Stromal cell of bone marrow (primary cell): ENCODE measurements around the gene SIGLEC15.
"Not testable (repeated sequence)": the region's sequence is repeated elsewhere in the genome, so short reads cannot be mapped to it uniquely, and the experiment has no call there.

Experiments used
- DNase-seq: peaks from one replicate; pipeline ENCODE4 v3.0.0-alpha.2; 2012; ENCODE audit warnings: low read depth

SIGLEC15 gene

DNA sequence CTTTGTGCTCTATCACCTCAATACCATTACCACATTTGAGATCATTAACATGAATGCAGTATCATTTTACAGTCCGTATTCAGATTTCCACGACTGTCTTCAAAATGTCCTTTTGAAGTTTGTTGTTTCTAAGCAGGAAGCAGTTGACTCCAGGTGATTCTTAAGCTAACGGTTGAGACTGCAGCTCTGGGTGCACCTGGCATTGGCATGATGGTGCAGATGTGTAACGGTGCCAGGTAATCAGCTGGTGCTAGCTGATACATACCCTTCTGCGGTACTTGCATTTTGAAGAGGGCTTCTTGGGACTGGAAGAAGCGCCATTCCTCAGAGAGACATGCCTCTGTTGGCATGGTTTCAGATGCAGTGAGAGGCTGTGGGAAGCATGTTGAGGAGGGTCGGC, 19.5 kb downstream of the SIGLEC15 start:
- no peak for DNase-seq

DNA sequence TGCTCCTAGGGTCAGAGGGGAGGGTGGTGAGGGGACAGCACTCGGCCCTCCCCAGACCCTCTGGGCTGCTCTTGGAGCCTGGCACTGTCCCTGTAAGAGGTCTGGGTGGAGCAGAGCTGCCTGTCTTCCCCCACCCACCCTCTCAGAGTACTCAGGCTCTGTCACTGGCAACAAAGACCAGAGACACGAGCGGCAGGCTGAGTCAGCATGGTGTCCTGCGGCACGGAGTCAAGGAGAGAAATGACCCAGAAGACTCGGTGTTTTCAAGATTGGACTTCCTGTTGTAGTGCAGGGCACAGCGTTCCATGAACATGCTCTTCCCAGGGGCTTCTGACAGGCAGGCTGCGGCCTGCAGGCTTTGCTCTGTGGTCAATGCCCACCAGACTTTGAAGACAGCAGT, 19.9 kb downstream of the SIGLEC15 start:
- no peak for DNase-seq

DNA sequence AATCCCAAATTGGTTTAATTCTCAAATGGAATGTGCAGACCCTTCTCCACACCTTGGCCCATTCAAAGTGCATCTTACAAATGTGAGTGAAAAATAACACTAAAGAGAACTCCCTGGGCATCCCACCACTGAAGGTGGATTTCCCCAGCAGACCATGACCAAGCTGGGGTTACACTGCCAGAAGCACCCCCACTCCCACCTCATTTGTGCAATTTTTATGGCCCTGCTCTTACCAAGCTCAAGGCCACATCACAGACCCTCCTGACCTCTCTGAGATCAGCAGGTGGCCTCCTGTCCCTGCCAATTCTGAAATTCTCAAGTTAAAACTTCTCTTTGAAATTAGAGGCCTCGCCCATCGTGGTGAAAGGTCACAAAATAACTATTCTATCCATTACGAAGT, 21.6 kb downstream of the SIGLEC15 start:
- DNase-seq = no peak

DNA sequence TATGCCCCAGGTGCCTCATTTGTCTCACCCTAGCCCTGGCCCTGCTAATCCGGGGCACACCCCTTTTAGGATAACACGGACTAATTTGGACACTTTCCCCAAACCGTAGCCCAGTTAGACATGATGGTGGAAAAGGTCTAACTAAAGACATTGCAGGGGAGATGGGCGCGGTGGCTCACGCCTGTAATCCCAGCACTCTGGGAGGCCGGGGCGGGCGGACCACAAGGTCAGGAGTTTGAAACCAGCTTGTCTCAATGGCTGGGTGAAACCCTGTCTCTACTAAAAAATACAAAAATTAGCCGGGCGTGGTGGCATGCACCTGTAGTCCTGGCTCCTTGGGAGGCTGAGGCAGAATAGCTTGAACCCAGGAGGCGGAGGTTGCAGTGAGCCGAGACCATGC, 23.2 kb downstream of the SIGLEC15 start:
- not testable (repeated sequence) for DNase-seq

DNA sequence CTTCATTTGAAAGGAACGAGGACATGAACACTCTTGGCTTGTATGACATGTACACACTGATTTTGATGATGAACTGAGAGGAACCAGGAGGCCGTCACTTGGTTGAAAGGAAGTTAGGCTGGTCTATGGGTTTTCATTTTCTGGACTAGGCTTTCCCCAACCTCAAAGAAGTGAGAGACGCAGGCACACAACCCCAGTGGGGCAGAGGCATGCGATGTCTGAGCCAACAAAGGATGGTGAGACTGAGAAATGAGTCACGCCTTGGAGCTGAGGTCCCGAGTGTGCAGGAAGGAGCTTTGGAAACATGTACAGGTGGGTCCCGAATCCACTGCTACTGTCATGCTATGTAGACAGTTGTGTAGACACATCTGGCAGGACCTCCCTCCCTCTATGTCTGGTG, 24.1 kb downstream of the SIGLEC15 start:
- DNase-seq = no peak

DNA sequence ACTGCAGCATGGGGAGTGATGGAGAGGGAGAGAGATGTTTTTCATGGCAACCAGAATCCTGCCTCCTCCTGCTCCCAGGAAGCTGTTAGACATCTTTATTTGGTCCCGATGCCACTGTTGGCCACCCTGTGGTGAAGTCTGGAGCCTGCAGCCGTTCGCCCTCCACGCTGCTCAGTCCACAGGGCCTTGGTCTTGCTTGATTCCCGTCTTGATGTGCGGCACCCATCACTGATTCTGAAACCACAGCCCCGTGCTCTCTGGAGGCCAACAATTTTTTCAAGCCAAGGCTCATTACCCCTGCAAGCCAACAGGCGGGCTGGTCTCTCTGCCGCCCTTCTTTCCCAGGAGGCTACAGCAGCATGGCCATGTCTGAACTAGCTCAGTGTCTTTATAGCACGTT, 24.5 kb downstream of the SIGLEC15 start:
- DNase-seq = no peak

DNA sequence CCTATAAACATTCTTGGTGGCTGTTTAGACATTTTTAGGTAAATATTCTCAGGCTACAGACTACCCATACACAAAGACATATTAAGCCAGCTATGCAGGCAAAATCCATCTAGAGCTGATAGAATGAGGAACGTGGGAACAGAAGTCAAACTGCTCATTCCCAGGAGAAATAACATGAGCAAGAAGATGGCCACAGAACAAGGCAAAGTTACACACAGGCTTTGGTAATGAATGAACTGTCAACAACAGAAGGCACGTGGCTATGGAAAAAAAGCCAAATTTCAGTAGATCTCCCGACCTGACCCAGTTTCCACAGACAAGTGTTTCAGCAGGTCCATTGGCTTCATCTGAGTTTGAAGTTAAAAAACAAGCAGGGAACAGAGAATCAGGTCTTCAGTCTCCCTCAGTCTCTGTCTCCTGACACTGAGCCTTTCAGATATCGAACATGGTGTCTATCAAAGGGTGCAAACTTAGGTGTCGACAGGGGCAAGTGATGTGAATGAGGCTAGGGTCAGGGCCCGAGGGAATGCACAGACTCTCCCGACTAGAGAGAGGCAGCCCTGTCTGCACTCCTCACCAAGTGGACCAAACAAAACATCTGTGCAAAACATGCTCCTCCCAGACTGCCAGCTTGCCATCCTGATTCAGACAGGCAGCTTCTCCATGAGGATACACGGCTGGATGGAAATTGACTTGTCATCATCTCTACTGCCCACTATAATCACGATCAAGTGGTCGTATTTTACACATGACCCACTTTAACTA, 25.9 kb downstream of the SIGLEC15 start:
- DNase-seq = no peak

DNA sequence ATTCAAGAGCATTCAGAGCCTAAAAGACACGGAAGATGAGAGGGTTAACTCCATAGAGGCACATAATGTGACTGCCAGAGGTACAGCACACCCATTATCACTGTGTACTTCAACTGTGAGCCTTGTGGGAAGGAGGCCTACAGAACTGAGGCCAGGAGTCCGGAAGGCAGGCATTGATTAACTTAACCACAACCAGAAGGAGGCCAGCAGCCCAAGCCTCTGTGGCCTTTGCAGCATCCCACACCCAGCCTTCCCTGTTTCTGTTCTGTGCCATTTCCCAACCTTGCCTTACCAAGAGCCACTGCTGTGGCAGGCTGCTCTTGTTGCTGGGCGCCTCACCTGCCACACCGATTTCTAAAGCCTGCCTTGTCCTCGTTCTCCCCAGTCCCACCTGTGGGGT, 27.2 kb downstream of the SIGLEC15 start:
- no peak for DNase-seq

DNA sequence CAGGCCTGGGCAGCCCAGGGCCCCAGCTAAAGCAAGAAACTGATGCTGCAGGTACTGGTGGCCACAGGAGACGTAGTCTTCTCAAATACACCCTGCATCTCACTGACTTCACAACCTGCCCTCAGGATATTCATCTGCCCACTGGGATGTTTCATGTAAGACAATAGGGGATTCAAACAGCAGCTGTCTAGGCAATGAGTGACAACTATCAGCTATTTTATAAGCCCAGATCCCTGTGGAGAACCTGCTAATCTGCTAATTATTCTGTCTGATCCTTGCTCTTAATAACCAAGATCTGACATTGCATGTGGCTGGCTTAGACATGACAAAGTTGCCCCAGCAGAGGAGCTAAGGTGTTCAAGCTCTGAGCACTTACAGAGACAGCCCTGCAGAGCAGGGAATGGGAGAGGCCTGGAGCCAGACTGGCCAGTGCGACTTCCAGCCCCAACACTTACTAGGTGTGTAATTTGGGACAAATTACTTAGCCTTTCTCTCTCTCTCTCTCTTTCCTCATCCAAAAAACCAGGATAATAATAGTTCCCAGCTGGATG, 28.6 kb downstream of the SIGLEC15 start:
- DNase-seq = no peak

DNA sequence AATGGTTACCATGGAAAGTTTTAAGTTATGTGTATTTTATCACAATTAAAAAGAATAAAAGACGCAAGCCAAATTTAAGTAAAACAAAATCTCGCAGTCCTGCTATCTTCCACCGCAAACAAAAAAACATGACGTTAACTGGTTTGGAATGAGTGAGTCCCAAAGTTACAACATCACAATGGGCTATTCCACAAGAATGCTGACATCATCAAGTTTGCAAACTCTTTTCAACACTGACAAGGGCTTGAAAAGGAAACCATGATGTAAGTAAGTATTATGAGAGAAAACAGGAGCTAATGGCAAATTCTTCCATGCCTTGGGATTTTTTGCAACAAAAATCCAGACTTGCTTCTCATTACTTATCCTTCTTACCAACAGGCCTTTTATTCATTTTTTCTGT, 31.1 kb downstream of the SIGLEC15 start:
- peak; percentile 79 for DNase-seq

DNA sequence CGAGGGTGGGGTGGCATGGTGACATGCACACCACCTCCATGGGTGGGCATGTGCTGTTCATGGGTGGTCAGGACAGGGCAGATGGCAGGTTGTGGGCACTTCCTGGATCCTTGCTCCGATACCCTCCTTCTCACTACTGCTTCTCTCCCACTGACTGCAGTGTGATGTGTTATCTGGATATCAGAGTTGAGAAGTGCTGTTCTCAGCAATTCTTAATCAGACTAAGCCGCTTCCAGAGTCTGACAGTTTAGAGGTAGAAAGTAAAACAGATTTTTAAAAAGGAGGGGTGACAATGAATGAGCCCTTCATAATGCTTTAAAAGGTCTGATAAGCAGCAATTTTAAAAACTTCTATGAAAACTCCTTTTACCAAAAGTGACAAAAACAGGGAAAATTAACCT, 33.9 kb downstream of the SIGLEC15 start:
- no peak for DNase-seq

DNA sequence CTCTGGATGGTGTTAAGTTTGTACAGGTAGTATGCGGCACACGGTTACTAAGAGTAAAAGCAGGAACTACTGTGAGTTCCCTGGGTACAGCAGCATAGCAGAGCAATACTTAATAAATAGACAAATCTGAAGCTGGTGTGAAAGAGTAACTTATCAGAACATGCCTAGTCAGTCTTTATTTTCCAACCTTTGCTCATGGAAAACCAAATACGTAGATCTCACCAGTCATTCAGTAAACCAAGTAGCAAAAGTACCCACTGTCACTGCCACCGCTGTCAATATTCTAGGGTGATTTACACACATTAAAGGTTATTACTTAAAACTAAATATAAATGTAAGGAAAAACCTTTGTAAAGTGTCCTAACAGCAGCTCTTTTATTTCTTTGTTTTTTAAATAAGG, 35.0 kb downstream of the SIGLEC15 start:
- DNase-seq = no peak

DNA sequence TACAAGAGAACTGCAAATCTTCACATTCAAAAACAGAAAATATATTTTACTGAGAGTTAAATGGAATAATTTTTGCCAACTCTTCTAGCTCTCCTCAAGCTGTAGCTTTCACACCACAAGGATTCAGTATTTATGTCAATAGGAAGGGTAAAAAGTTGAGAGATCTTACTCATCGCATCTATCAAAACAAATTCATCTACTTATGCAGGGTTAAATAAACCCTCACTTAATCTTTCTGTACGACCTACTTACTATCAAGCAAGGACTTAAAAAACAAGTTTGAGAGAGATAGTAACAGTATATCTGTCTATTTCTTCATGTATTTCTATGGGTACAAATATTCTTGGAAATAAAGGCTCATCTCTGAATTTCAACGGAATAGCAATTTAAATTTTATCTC, 35.5 kb downstream of the SIGLEC15 start:
- no peak for DNase-seq

DNA sequence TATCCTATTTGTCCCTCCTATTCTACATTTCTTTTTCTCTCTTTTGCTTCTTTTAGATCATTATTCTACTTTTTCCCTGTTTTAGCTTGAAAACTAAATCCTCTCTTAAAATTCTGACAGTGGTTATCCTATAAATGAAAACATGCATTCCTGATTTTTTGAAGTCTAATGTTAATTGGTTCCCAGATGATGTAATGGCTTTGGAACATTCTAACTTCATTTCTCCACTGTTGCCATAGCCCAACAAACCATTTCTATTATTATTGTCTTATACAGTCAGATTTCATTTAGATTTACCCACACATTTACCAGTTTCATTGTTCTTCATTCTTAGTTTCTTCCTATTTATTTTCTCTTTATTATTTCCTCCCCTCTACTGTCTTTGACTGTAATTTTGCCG, 36.5 kb downstream of the SIGLEC15 start:
- DNase-seq = no peak

DNA sequence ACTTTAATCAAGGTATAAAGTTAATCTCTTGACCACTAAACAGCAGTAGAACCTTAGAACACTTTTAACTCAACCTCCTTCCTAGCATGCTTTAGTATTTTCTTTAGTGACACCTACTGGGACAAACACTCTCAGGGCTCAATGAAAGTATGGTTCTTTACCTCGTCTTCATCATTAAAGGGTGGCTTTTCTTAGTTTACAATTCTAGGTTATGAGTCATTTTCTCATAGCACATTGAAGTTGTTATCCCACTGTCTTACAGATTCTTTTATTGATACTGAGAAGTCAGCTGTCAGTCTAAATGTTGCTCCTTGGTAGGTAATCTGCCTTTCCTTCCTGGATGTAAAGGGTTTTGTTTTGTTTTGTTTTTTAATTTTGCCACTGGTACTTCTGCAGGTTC, 38.0 kb downstream of the SIGLEC15 start:
- no peak for DNase-seq

DNA sequence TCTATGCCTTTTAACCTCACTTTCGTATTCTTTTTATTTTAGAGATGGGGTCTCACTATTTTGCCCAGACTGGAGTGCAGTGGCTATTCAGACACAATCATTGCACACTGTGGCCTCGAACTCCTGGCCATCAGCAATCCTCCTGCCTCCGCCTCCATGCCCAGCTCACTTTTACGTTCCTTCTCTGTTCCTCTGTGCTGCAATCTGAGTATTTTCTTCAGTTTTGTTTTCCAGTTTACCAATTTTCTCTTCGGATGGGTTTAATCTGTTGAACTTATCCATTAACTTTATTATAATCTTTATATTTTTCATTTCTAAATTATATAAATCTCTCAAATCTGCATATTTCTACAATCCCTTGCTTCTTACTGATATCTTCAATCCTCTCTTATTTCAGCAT, 38.6 kb downstream of the SIGLEC15 start:
- DNase-seq = no peak

DNA sequence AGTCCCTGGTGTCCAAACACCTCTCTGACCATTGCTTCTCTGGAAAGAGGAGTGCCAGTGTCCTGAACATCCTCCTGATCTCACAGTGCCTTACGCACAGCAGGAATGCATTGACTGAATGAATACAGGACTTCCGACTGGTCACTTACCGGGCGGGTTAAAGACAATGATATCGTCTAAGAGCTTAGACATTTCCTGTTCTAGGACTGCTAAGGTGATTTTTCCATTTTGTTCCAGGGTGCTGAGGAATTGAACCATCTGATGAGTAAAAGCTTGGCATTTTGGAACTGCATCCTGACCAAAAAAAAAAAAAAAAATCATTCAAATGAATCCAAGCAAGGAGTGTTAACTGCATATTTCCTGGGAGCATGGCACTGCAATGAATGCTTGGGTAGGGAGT, 40.0 kb downstream of the SIGLEC15 start:
- no peak for DNase-seq

DNA sequence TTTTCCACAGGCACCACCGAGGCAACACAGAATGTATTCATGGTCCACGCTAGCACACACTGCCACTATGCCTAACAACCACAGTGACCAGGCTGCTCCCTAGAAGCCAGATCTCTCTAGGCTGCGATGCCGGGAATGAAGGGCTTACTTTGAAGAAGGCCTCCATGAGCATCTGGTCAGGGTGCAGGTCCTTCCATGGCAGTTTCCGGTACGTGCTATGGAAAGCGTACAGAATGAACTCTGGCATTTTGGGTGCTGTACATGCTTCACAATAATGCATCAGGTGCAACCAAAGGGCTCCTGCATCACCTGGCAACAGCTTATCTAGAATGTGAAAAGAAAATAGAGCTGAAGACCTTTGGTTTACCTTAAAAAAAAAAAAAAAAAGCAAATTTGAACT, 44.9 kb downstream of the SIGLEC15 start:
- no peak for DNase-seq

DNA sequence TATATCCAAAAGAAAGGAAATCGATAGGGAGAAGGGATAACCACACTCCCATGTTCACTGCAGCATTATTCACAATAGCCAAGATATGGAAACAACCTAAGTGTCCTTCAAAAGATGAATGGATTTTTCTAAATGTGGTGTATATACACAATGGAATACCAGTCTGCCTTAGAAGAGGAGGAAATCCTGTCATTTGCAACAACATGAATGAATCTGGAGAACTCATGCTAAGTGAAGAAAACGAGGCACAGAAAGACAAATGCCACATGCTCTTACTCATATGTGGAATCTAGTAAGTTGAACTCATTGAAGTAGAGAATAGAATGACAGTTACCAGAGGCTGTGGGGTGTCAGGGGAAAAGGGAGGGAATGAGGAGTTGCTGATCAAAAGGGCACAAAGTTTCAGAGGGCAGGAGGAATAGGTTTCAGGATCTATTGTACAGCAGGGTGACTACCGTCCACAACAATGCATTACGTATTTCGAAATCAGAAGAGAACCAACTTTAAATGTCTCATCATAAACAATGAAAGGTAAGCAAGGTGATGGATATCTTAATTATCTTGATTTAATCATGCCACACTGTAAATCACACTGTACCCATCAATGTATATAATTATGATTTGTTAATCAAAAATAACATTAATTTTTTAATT, 46.1 kb downstream of the SIGLEC15 start:
- DNase-seq = no peak

DNA sequence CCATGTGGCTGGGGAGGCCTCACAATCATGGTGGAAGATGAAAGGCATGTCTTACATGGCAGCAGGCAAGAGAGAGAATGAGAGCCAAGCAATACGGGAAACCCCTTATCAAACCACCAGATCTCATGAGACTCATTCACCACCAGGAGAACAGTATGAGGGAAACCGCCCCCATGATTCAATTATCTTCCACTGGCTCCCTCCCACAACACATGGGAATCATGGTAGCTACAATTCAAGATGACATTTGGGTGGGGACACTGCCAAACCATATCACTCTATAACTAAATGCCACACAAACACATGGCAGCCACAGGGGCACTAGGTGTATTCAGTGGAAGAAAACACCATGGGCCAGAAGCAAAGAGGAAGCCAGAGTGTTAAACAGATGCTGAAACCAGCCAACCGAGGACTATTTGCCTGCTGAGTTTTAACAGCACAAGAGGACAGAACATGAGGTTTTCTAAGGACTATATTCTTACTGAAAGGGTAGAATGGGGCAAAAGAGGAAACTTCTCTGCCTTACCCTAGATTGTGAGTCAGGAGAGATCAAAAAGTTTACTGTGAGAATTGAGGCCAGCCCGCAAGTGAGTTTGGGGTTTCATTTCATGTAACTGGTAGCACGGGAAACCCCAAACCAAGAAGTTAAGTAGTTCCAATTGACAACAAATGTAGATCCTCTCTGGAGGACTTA, 49.2 kb downstream of the SIGLEC15 start:
- DNase-seq = no peak

DNA sequence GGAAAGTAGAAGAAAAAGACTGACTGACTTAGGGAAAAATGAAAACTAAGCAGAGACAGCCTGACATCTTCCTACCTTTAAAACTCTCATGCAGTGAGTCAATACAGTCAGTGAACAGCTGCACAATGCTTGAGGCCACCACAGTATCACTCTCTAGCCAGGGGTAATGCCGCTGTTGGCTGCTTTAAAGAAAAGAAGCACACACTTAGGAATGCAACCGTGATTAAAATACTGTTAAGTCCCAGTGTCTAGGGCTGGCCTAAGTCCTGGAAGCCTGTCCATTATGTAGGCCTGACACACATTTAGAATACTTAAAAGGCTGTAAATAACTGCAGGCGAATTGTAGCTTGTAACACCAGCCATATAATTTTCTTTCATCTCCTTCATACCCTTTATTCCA, 50.7 kb downstream of the SIGLEC15 start:
- no peak for DNase-seq

DNA sequence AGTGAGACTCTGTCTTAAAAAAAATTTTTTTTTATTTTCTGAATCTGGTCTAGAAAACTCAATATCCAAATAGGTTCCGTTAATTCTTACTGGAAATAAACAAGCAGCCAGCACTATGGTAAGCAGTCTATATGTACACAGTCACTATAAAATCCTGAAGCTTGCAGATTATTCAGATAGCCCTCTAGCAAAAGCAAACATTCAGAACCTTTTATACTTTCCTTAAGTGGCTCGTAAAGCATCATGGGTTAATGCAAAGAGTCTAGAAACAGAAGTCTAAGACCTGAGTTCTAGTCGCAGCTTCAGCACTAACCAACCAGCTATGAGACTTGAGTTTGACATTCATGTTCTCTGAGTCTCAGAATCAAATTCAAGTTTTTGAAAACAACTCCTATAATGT, 51.9 kb downstream of the SIGLEC15 start:
- no peak for DNase-seq
